SU-DHL-6 (cell line): ENCODE data around the gene TBC1D1.

Experiments
- H2AFZ ChIP-seq: fragments of 200-600 bp; sonication (generic); 2 replicates; pipeline ENCODE4 v1.6.1; 2014; ENCODE audit warnings: low read depth, mild to moderate bottlenecking, moderate library complexity, mixed read lengths, antibody characterized with exemption, low read length; ENCODE audit not compliant: severe bottlenecking
- H3F3A ChIP-seq: fragments of 200-600 bp; shearing (Covaris generic); 2 replicates; pipeline ENCODE4 v1.6.0; 2016; ENCODE audit warnings: antibody characterized with exemption, mild to moderate bottlenecking; ENCODE audit not compliant: insufficient read depth
- H3K27ac ChIP-seq: fragments of 200-600 bp; sonication (generic); 2 replicates; pipeline ENCODE4 v1.5.1; 2016; ENCODE audit warnings: low read depth, mild to moderate bottlenecking, low read length, moderate library complexity, mixed read lengths
- H3K27me3 ChIP-seq: fragments of 200-600 bp; sonication (generic), shearing (Covaris generic); 2 replicates; pipeline ENCODE4 v1.6.0; 2014; ENCODE audit warnings: mild to moderate bottlenecking, low read length
- H3K36me3 ChIP-seq: fragments of 200-600 bp; sonication (generic); 2 replicates; pipeline ENCODE4 v1.6.1; 2014; ENCODE audit warnings: mild to moderate bottlenecking, low read length, mixed read lengths
- H3K4me2 ChIP-seq: fragments of 300-600, 200-600 bp; shearing (Covaris generic), sonication (generic); 2 replicates; pipeline ENCODE4 v1.6.0; 2014; ENCODE audit warnings: low read length, low read depth, mild to moderate bottlenecking; ENCODE audit not compliant: poor library complexity, severe bottlenecking
- H3K4me3 ChIP-seq: fragments of 200-600 bp; sonication (generic); 2 replicates; pipeline ENCODE4 v1.5.1; 2014; ENCODE audit warnings: antibody characterized with exemption, low read length, mild to moderate bottlenecking, mixed read lengths; ENCODE audit not compliant: insufficient read depth, poor library complexity, severe bottlenecking
- H3K79me2 ChIP-seq: fragments of 200-600 bp; sonication (generic); 2 replicates; pipeline ENCODE4 v1.6.1; 2014; ENCODE audit warnings: mild to moderate bottlenecking, low read length, moderate library complexity; ENCODE audit not compliant: insufficient read depth
- H3K9ac ChIP-seq: fragments of 200-600 bp; sonication (generic); 2 replicates; pipeline ENCODE4 v1.7.0; 2014; ENCODE audit warnings: mild to moderate bottlenecking, low read length
- H3K9me2 ChIP-seq: fragments of 200-600 bp; sonication (generic); replicated peaks from 2 replicates; pipeline ENCODE4 v1.6.1; 2014; ENCODE audit warnings: low read length; ENCODE audit not compliant: insufficient read depth
- H3K9me3 ChIP-seq: fragments of 200-600 bp; sonication (generic); 2 replicates; pipeline ENCODE4 v1.6.1; 2014; ENCODE audit warnings: low read length, mixed read lengths; ENCODE audit not compliant: insufficient read depth
- H4K20me1 ChIP-seq: fragments of 200-600 bp; sonication (generic); 2 replicates; pipeline ENCODE4 v1.6.1; 2014; ENCODE audit warnings: low read depth, mild to moderate bottlenecking, antibody characterized with exemption, low read length, moderate library complexity, mixed read lengths
- EZH2phosphoT487 ChIP-seq: fragments of 200-600 bp; sonication (generic), shearing (Covaris generic); conservative IDR thresholded peaks from 2 replicates; pipeline ENCODE4 v1.6.1; 2018; ENCODE audit warnings: mild to moderate bottlenecking, antibody characterized with exemption, low read length, moderate library complexity, mixed read lengths
- TF ChIP-seq, protein P1 (sequence below): fragments of 200-600 bp; sonication (generic); IDR thresholded peaks from one replicate; pipeline ENCODE4 v1.5.1; 2017; ENCODE audit warnings: antibody characterized with exemption, mild to moderate bottlenecking, low read length, moderate library complexity; ENCODE audit not compliant: insufficient read depth, poor library complexity, severe bottlenecking

TBC1D1 gene

DNA sequence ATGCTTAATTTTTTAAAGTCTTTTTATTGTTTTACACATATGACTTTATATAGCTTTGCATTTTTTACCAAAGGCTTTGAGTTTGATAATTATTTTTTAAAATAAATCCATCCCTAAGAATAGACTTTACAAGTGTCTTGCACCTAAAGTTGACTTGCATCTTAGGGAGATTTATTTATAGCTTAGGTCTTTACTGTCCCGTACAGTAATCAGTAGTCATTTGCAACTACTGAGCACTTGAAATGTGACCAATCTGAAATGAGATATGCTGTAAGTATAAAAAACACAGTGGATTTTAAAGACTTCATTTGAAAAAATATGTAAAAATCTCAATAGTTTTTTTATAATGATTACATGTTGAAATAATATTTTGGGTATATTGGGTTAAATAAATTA lies 19.2 kb downstream of the TBC1D1 start:
- H2AFZ ChIP-seq = no peak overlapping the region
- H3F3A ChIP-seq = no peaks in the 10 kb centered on the region
- no peak for TF ChIP-seq EZH2phosphoT487
- TF ChIP-seq, protein P1, sequence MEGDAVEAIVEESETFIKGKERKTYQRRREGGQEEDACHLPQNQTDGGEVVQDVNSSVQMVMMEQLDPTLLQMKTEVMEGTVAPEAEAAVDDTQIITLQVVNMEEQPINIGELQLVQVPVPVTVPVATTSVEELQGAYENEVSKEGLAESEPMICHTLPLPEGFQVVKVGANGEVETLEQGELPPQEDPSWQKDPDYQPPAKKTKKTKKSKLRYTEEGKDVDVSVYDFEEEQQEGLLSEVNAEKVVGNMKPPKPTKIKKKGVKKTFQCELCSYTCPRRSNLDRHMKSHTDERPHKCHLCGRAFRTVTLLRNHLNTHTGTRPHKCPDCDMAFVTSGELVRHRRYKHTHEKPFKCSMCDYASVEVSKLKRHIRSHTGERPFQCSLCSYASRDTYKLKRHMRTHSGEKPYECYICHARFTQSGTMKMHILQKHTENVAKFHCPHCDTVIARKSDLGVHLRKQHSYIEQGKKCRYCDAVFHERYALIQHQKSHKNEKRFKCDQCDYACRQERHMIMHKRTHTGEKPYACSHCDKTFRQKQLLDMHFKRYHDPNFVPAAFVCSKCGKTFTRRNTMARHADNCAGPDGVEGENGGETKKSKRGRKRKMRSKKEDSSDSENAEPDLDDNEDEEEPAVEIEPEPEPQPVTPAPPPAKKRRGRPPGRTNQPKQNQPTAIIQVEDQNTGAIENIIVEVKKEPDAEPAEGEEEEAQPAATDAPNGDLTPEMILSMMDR = no peak
- H3K4me2 ChIP-seq = no peak overlapping the region
- H3K36me3 ChIP-seq = no peaks in the 10 kb centered on the region
- H3K27me3 ChIP-seq = no peaks in the 10 kb centered on the region
- H3K4me3 ChIP-seq = no peak overlapping the region
- no peaks in the 10 kb centered on the region for H3K9me3 ChIP-seq
- no peak overlapping the region for H3K27ac ChIP-seq
- no peak overlapping the region for H3K9ac ChIP-seq
- H4K20me1 ChIP-seq = no peaks in the 10 kb centered on the region
- no peaks in the 10 kb centered on the region for H3K79me2 ChIP-seq
- H3K9me2 ChIP-seq = no peaks in the 10 kb centered on the region

DNA sequence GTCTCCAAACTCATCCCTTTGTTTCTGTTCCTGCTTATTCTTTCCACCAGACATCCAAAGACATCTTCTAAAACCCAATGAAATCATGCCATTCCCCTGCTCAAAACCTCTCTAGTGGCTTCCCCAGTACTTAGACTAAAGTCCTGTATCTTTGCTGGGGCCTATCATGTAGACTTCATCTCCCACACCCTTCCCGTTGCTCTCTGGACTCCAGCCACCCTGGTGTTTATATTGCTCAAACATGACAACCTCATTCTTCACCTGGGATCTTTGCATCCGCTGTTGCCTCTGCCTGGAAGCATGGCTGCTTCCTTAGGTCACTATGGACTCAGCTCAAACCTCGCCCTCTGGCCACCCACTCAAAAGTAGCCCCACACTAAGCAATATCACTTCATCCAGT lies 23.7 kb downstream of the TBC1D1 start:
- Histone ChIP-seq H3K4me3 (no peak overlapping the region), H4K20me1 (no peaks in the 10 kb centered on the region), H3K4me2 (no peak overlapping the region), H3K36me3 (no peaks in the 10 kb centered on the region), H3K9ac (no peak overlapping the region), H3K9me3 (no peaks in the 10 kb centered on the region), H3K79me2 (no peaks in the 10 kb centered on the region), H2AFZ (no peak overlapping the region), H3K9me2 (no peaks in the 10 kb centered on the region), H3K27ac (no peak overlapping the region), H3F3A (no peaks in the 10 kb centered on the region), H3K27me3 (no peaks in the 10 kb centered on the region)
- TF ChIP-seq, protein P1 = no peak
- no peak for TF ChIP-seq EZH2phosphoT487

DNA sequence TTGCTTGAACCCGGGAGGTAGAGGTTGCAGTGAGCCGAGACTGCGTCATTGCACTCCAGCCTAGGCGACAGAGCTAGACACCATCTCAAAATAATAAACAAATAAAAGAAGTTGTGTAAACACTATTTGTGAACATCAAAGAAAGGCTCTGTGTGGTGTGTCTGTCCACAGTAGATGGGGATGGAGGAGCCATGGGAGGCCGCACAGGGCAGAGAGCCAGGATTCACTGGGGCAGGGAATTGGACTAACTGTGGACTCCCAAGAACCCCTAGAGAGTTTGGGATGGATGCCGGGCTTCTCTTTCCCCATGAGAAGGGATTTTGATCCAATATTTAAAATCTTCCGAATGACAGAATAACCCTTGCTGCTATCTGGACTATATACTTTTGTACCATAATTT lies 26.5 kb downstream of the TBC1D1 start:
- no peaks in the 10 kb centered on the region for H3K9me3 ChIP-seq
- no peak overlapping the region for H3K9ac ChIP-seq
- no peak overlapping the region for H3K4me2 ChIP-seq
- H3F3A ChIP-seq = no peaks in the 10 kb centered on the region
- H3K27me3 ChIP-seq = no peaks in the 10 kb centered on the region
- no peaks in the 10 kb centered on the region for H3K79me2 ChIP-seq
- no peaks in the 10 kb centered on the region for H3K9me2 ChIP-seq
- H4K20me1 ChIP-seq = no peaks in the 10 kb centered on the region
- no peaks in the 10 kb centered on the region for H3K36me3 ChIP-seq
- no peak overlapping the region for H2AFZ ChIP-seq
- H3K4me3 ChIP-seq = no peak overlapping the region
- TF ChIP-seq EZH2phosphoT487 = no peak
- TF ChIP-seq, protein P1 = no peak
- H3K27ac ChIP-seq = no peak overlapping the region
